Caco-2 (cell line): ENCODE results near the gene SIL1. TPM values are rescaled to one million over a fixed set of nuclear protein-coding genes. Genes with fewer than 3 reads are reported as not detected.
"Not testable (repeated sequence)": the region's sequence is repeated elsewhere in the genome, so short reads cannot be mapped to it uniquely, and the experiment has no call there.

Experiments used
- BruUV-seq: library from RNA; stranded (reverse); fragments of 400-500 nt; replicated peaks from 2 replicates; lab custom pipeline; 2021; lab: Mats Ljungman, UMichigan
- CTCF ChIA-PET: fragments of 300-600 bp; sonication (Branson Sonifier 250); formaldehyde crosslinking; loops from one replicate; lab custom pipeline; 2022; ENCODE audit warnings: antibody characterized with exemption; lab: Charles Lee
- POLR2A ChIA-PET: fragments of 300-600 bp; sonication (Branson Sonifier 250); formaldehyde crosslinking; loops from one replicate; lab custom pipeline; 2022; ENCODE audit warnings: antibody characterized with exemption; lab: Charles Lee
- DNase-seq, 2 experiments: peaks; one replicate each; pipeline versions ENCODE4 v3.0.0 to v3.0.0-alpha.2; 2020 to 2022
- H3K27me3 ChIP-seq: replicated peaks from 2 replicates; pipeline ENCODE4 v1.6.0; 2011; ENCODE audit warnings: low read length; ENCODE audit not compliant: control insufficient read depth, insufficient read depth
- H3K36me3 ChIP-seq: 2 replicates; pipeline ENCODE4 v1.5.1; 2011; ENCODE audit warnings: low read length; ENCODE audit not compliant: control insufficient read depth, insufficient read depth
- H3K4me1 ChIP-seq: fragments of 250-450 bp; sonication (Bioruptor Pico); 2 replicates; pipeline ENCODE4 v1.5.1; 2020; ENCODE audit warnings: mild to moderate bottlenecking
- H3K4me3 ChIP-seq: 2 replicates; pipeline ENCODE4 v1.5.1; 2011; ENCODE audit warnings: low read depth, mild to moderate bottlenecking, control low read depth, low read length
- H3K9me3 ChIP-seq: fragments of 250-450 bp; sonication (Bioruptor Pico); 2 replicates; pipeline ENCODE4 v1.5.1; 2020; ENCODE audit warnings: mild to moderate bottlenecking, moderate library complexity
- H3K27ac Mint-ChIP-seq: one replicate; pipeline ENCODE4 v1.8.0; 2022; ENCODE audit warnings: mixed read lengths; ENCODE audit not compliant: unreplicated experiment
- H3K27me3 Mint-ChIP-seq: one replicate; pipeline ENCODE4 v1.8.0; 2022; ENCODE audit warnings: mixed read lengths; ENCODE audit not compliant: insufficient read depth, unreplicated experiment
- H3K36me3 Mint-ChIP-seq: one replicate; pipeline ENCODE4 v1.8.0; 2022; ENCODE audit warnings: mild to moderate bottlenecking, mixed read lengths; ENCODE audit not compliant: insufficient read depth, unreplicated experiment
- H3K4me1 Mint-ChIP-seq: one replicate; pipeline ENCODE4 v1.8.0; 2022; ENCODE audit warnings: low read depth, mixed read lengths; ENCODE audit not compliant: unreplicated experiment
- H3K4me3 Mint-ChIP-seq: one replicate; pipeline ENCODE4 v1.8.0; 2022; ENCODE audit warnings: mild to moderate bottlenecking, moderate library complexity, mixed read lengths; ENCODE audit not compliant: unreplicated experiment
- H3K9me3 Mint-ChIP-seq: one replicate; pipeline ENCODE4 v1.8.0; 2022; ENCODE audit warnings: mixed read lengths; ENCODE audit not compliant: unreplicated experiment
- CTCF ChIP-seq, 2 experiments: fragments of 200-600 bp in 1 of 2; IDR thresholded peaks; 1 replicate in 1 of 2; 2 replicates in 1 of 2; pipeline versions ENCODE4 v1.5.1 to v1.8.0; 2011 to 2022; ENCODE audit warnings: antibody characterized with exemption in 1 of 2, control low read depth in 1 of 2, inconsistent platforms in 1 of 2, low read depth in 1 of 2, low read length in 1 of 2, mild to moderate bottlenecking in 1 of 2, moderate library complexity in 1 of 2; ENCODE audit not compliant: insufficient read depth in 1 of 2, severe bottlenecking in 1 of 2, unreplicated experiment in 1 of 2
- intact Hi-C: fragments of 100-400 bp; cut with micrococcal nuclease; formaldehyde crosslinking; loops from one replicate; pipeline ENCODE4 v1.10.0; 2022; ENCODE audit not compliant: unreplicated experiment
- total RNA-seq: library from RNA; stranded (reverse); gene quantifications from 2 replicates; pipeline ENCODE4 v1.2.3, GENCODE V29; 2022

The SIL1 gene
- total RNA-seq, 1 experiment from 2014 or later = 29.7 TPM

- Mint-ChIP-seq H3K9me3 (peaks cover 7% of the 10 kb centered on the region), H3K4me3 (no peak overlapping the region), H3K36me3 (no peaks in the 10 kb centered on the region), H3K27me3 (no peaks in the 10 kb centered on the region), H3K27ac (no peak overlapping the region), H3K4me1 (peaks cover 31% of the 10 kb centered on the region)
- no TSS peak for BruUV-seq
- POLR2A ChIA-PET = no interaction called here
- Histone ChIP-seq H3K27me3 (no peaks in the 10 kb centered on the region), H3K36me3 (no peaks in the 10 kb centered on the region), H3K9me3 (peaks cover 5% of the 10 kb centered on the region), H3K4me3 (no peak overlapping the region), H3K4me1 (peaks cover 28% of the 10 kb centered on the region)
- DNase-seq = no peak
- intact Hi-C loops = no loop called here
- CTCF ChIA-PET = no interaction called here
- no peak for TF ChIP-seq CTCF (IDR thresholded peaks at IDR 0.05; ENCODE audit: insufficient read depth in 1 of 2, low read depth in 1 of 2, low read length in 1 of 2, severe bottlenecking in 1 of 2, unreplicated experiment in 1 of 2)
Observed at GRCh38 chr5:139167063-139167462, 31.1 kb downstream of the SIL1 start.

- POLR2A ChIA-PET = interaction anchor here (0.7 kb wide), 1 partner anchor 34 kb away, joined by 11 read pairs; the partner anchor contains the start of gene SIL1
- intact Hi-C loops, H3K27me3 ChIP-seq, H3K9me3 Mint-ChIP-seq, CTCF ChIA-PET, H3K27me3 Mint-ChIP-seq, H3K9me3 ChIP-seq, H3K36me3 ChIP-seq, H3K4me3 ChIP-seq, BruUV-seq, H3K36me3 Mint-ChIP-seq: not testable (repeated sequence)
- peaks cover 28% of the 10 kb centered on the region for H3K4me1 ChIP-seq
- peak overlapping the region; percentile 2 for H3K4me3 Mint-ChIP-seq
- peak in 1 of 2 experiments; percentile 24 for DNase-seq
- peaks cover 32% of the 10 kb centered on the region for H3K4me1 Mint-ChIP-seq
- H3K27ac Mint-ChIP-seq = peak overlapping the region; percentile 58
Observed at GRCh38 chr5:139164897-139165296, 33.3 kb downstream of the SIL1 start.

GRCh38 chr5:139164020-139164419 is 34.1 kb downstream of the SIL1 start:
- intact Hi-C loops = no loop called here
- peaks cover 28% of the 10 kb centered on the region for H3K4me1 ChIP-seq
- no peaks in the 10 kb centered on the region for H3K9me3 ChIP-seq
- ChIA-PET POLR2A (no interaction called here), CTCF (no interaction called here)
- H3K4me3 ChIP-seq = no peak overlapping the region
- no peak for DNase-seq
- no peaks in the 10 kb centered on the region for H3K36me3 ChIP-seq
- no peaks in the 10 kb centered on the region for H3K27me3 Mint-ChIP-seq
- no peaks in the 10 kb centered on the region for H3K9me3 Mint-ChIP-seq
- peaks cover 32% of the 10 kb centered on the region for H3K4me1 Mint-ChIP-seq
- H3K27me3 ChIP-seq = no peaks in the 10 kb centered on the region
- no TSS peak for BruUV-seq
- H3K27ac Mint-ChIP-seq = peak overlapping the region; percentile 58
- H3K36me3 Mint-ChIP-seq = no peaks in the 10 kb centered on the region
- H3K4me3 Mint-ChIP-seq = no peak overlapping the region
- TF ChIP-seq CTCF (IDR thresholded peaks at IDR 0.05; ENCODE audit: insufficient read depth in 1 of 2, low read depth in 1 of 2, low read length in 1 of 2, severe bottlenecking in 1 of 2, unreplicated experiment in 1 of 2) = no peak

- Mint-ChIP-seq H3K4me1 (peaks cover 30% of the 10 kb centered on the region), H3K4me3 (no peak overlapping the region), H3K27me3 (no peaks in the 10 kb centered on the region), H3K36me3 (no peaks in the 10 kb centered on the region), H3K9me3 (no peaks in the 10 kb centered on the region), H3K27ac (peak overlapping the region; percentile 4)
- ChIA-PET CTCF (no interaction called here), POLR2A (no interaction called here)
- H3K4me1 ChIP-seq = peaks cover 23% of the 10 kb centered on the region
- intact Hi-C loops = no loop called here
- BruUV-seq = no TSS peak
- H3K36me3 ChIP-seq = no peaks in the 10 kb centered on the region
- TF ChIP-seq CTCF (IDR thresholded peaks at IDR 0.05; ENCODE audit: insufficient read depth in 1 of 2, low read depth in 1 of 2, low read length in 1 of 2, severe bottlenecking in 1 of 2, unreplicated experiment in 1 of 2) = no peak
- H3K4me3 ChIP-seq = no peak overlapping the region
- H3K9me3 ChIP-seq = no peaks in the 10 kb centered on the region
- DNase-seq = no peak
- H3K27me3 ChIP-seq = no peaks in the 10 kb centered on the region
Observed at GRCh38 chr5:139162448-139162847, 35.7 kb downstream of the SIL1 start.
